ENCODE data around the gene KRTAP1-3. TPM values are rescaled to one million over a fixed set of nuclear protein-coding genes. Genes with fewer than 3 reads are reported as not detected.
"Not testable (repeated sequence)": the region's sequence is repeated elsewhere in the genome, so short reads cannot be mapped to it uniquely, and the experiment has no call there.

Gene KRTAP1-3
- total RNA-seq, 2 experiments from 2014 or later = not detected

- Mint-ChIP-seq H3K27me3 (peaks cover 74% of the 10 kb centered on the region), H3K27ac (no peak within 1 kb of the TSS)
- TF ChIP-seq, protein P1, sequence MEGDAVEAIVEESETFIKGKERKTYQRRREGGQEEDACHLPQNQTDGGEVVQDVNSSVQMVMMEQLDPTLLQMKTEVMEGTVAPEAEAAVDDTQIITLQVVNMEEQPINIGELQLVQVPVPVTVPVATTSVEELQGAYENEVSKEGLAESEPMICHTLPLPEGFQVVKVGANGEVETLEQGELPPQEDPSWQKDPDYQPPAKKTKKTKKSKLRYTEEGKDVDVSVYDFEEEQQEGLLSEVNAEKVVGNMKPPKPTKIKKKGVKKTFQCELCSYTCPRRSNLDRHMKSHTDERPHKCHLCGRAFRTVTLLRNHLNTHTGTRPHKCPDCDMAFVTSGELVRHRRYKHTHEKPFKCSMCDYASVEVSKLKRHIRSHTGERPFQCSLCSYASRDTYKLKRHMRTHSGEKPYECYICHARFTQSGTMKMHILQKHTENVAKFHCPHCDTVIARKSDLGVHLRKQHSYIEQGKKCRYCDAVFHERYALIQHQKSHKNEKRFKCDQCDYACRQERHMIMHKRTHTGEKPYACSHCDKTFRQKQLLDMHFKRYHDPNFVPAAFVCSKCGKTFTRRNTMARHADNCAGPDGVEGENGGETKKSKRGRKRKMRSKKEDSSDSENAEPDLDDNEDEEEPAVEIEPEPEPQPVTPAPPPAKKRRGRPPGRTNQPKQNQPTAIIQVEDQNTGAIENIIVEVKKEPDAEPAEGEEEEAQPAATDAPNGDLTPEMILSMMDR (IDR thresholded peaks at IDR 0.05) = no peak
Observed at GRCh38 chr17:41060052-41060604, 25.5 kb upstream of the KRTAP1-3 start, which contains the start of gene KRTAP2-3. KRTAP2-3 (minus strand) TSS chr17:41060114; CDS start chr17:41060050, 64 bp downstream.

DNA sequence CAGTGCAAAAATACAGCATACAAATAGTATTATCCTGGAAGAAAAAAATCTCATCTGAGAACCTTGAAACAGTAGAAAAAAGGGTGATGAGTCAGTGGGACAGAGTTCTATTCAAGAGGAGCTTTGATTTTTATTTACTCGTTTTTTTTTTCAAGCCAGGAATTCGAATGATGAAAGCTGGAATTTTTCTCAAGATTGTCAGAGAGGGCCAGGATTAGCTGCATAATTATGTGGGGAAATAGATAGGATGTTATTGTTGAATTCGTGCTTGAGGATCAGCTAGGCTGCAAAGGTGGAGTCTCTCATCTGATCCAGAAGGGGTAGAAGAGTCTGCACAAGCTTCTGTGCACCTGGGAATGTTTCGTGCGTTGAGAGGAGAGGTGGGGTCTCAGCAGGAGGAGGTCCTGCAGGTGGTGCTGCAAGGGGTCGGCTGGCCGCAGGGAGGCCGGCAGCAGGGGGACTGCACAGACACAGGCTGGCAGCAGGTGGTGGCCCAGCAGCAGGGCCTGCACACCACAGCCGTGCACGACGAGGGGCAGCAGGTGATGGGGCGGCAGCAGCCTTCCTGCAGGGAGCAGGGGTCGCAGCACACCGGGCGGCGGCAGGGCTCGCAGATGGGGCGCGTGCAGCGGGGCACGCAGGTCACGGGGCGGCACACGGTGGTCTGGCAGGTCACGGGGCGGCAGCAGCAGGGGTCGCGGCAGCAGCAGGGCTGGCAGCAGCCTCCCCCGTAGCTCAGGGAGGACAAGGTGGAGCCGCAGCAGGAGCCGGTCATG, 24.8 kb upstream of the KRTAP1-3 start:
- H3K36me3 Mint-ChIP-seq (ENCODE audit: low read depth); H3K36me3 ChIP-seq (ENCODE audit: insufficient read depth, low read length); intact Hi-C loops (cut with DNase I, micrococcal nuclease); H3K4me1 Mint-ChIP-seq (ENCODE audit: low read depth); H3K4me3 ChIP-seq (ENCODE audit: low read length); H3K9me3 ChIP-seq (ENCODE audit: control insufficient read depth in 1 of 2, insufficient read depth in 1 of 2, low read length in 2 of 2); POLR2A ChIA-PET; H3K27ac ChIP-seq (ENCODE audit: low read depth in 1 of 2, low read length in 2 of 2); H3K4me3 Mint-ChIP-seq; H3K4me1 ChIP-seq (ENCODE audit: insufficient read depth, low read length); CTCF ChIA-PET; H3K9me3 Mint-ChIP-seq; ATAC-seq (ENCODE audit: poor library complexity); H3K27ac Mint-ChIP-seq; DNase-seq: not testable (repeated sequence)
- peaks cover 75% of the 10 kb centered on the region for H3K27me3 Mint-ChIP-seq
- H3K27me3 ChIP-seq (ENCODE audit: control insufficient read depth in 1 of 2, insufficient read depth in 2 of 2, low read length in 2 of 2) = peaks cover 0 to 10% of the 10 kb centered on the region in 2 experiments

More at GRCh38 chr17:41060052-41060604, 25.5 kb upstream of the KRTAP1-3 start, which contains the start of gene KRTAP2-3:
- ATAC-seq (ENCODE audit: poor library complexity) = no peak
- POLR2A ChIA-PET = no interaction called here
- peaks cover 7% of the 10 kb centered on the region for H3K9me3 Mint-ChIP-seq
- Histone ChIP-seq H3K4me1 (ENCODE audit: insufficient read depth, low read length) (no peaks in the 10 kb centered on the region), H3K27ac (ENCODE audit: low read depth in 1 of 2, low read length in 2 of 2) (no peak within 1 kb of the TSS), H3K27me3 (ENCODE audit: control insufficient read depth in 1 of 2, insufficient read depth in 2 of 2, low read length in 2 of 2) (peaks cover 0 to 10% of the 10 kb centered on the region in 2 experiments), H3K4me3 (ENCODE audit: low read length) (no peak within 1 kb of the TSS), H3K36me3 (ENCODE audit: insufficient read depth, low read length) (no peaks in the 10 kb centered on the region), H3K9me3 (ENCODE audit: control insufficient read depth in 1 of 2, insufficient read depth in 1 of 2, low read length in 2 of 2) (no peaks in the 10 kb centered on the region)
- DNase-seq = no peak
- CTCF ChIA-PET = no interaction called here
- no peaks in the 10 kb centered on the region for H3K36me3 Mint-ChIP-seq (ENCODE audit: low read depth)
- H3K4me1 Mint-ChIP-seq (ENCODE audit: low read depth) = no peaks in the 10 kb centered on the region
- no peak within 1 kb of the TSS for H3K4me3 Mint-ChIP-seq
- intact Hi-C loops (cut with DNase I, micrococcal nuclease) = no loop called here

GRCh38 chr17:41058741-41059140, 24.1 kb upstream of the KRTAP1-3 start:
- H3K9me3 Mint-ChIP-seq = peaks cover 7% of the 10 kb centered on the region
- Histone ChIP-seq H3K27ac (ENCODE audit: low read depth in 1 of 2, low read length in 2 of 2) (no peak overlapping the region), H3K4me1 (ENCODE audit: insufficient read depth, low read length) (no peaks in the 10 kb centered on the region), H3K9me3 (ENCODE audit: control insufficient read depth in 1 of 2, insufficient read depth in 1 of 2, low read length in 2 of 2) (no peaks in the 10 kb centered on the region), H3K36me3 (ENCODE audit: insufficient read depth, low read length) (no peaks in the 10 kb centered on the region), H3K4me3 (ENCODE audit: low read length) (no peak overlapping the region), H3K27me3 (ENCODE audit: control insufficient read depth in 1 of 2, insufficient read depth in 2 of 2, low read length in 2 of 2) (peaks cover 0 to 10% of the 10 kb centered on the region in 2 experiments)
- ChIA-PET CTCF (no interaction called here), POLR2A (no interaction called here)
- intact Hi-C loops (cut with DNase I, micrococcal nuclease) = no loop called here
- H3K4me1 Mint-ChIP-seq (ENCODE audit: low read depth) = no peaks in the 10 kb centered on the region
- TF ChIP-seq, protein P1 (IDR thresholded peaks at IDR 0.05) = no peak
- DNase-seq (no peak), ATAC-seq (ENCODE audit: poor library complexity) (no peak)
- no peak overlapping the region for H3K4me3 Mint-ChIP-seq
- no peak overlapping the region for H3K27ac Mint-ChIP-seq
- peaks cover 72% of the 10 kb centered on the region for H3K27me3 Mint-ChIP-seq
- H3K36me3 Mint-ChIP-seq (ENCODE audit: low read depth) = no peaks in the 10 kb centered on the region
